HepG2 (cell line): ENCODE measurements around the gene ARVCF. TPM values are rescaled to one million over a fixed set of nuclear protein-coding genes. Genes with fewer than 3 reads are reported as not detected.
A peak's percentile ranks its signal among the peaks of the same experiment; 100 is the strongest.

Source experiments
- AKAP8 ChIP-seq: sonication (generic); formaldehyde crosslinking; IDR thresholded peaks from 2 replicates; pipeline ENCODE4 v1.5.1; 2020; ENCODE audit warnings: mild to moderate bottlenecking, missing genetic modification reagents
- GABPB1 ChIP-seq: IDR thresholded peaks from 2 replicates; pipeline ENCODE4 v1.6.1; 2016; ENCODE audit warnings: mild to moderate bottlenecking, missing genetic modification reagents, moderate library complexity, missing compliant biosample characterization
- NR1H2 ChIP-seq: sonication (generic); formaldehyde crosslinking; IDR thresholded peaks from 2 replicates; pipeline ENCODE4 v1.8.1; 2022; ENCODE audit warnings: low read depth, missing genetic modification reagents, borderline replicate concordance
- PAWR ChIP-seq: sonication (generic); formaldehyde crosslinking; IDR thresholded peaks from 2 replicates; pipeline ENCODE4 v1.4.0; 2020; ENCODE audit warnings: missing genetic modification reagents, mild to moderate bottlenecking, borderline replicate concordance
- RAD21 ChIP-seq: fragments of 450-650 bp; formaldehyde crosslinking; IDR thresholded peaks from 2 replicates; pipeline ENCODE4 v1.5.0; 2020; ENCODE audit warnings: mild to moderate bottlenecking
- RBM39 ChIP-seq: fragments of 200-400 bp; formaldehyde crosslinking; IDR thresholded peaks from one replicate; pipeline ENCODE4 v1.6.1; 2018; ENCODE audit warnings: antibody characterized with exemption, mild to moderate bottlenecking, low read depth, low read length; ENCODE audit not compliant: poor library complexity, severe bottlenecking
- SMARCE1 ChIP-seq: fragments of 450-650 bp; IDR thresholded peaks from 2 replicates; pipeline ENCODE4 v1.6.1; 2017; ENCODE audit warnings: borderline replicate concordance
- SP4 ChIP-seq: sonication (generic); formaldehyde crosslinking; IDR thresholded peaks from 2 replicates; pipeline ENCODE4 v1.8.1; 2023; ENCODE audit warnings: mild to moderate bottlenecking, missing genetic modification reagents
- SP5 ChIP-seq: IDR thresholded peaks from 2 replicates; pipeline ENCODE4 v1.6.1; 2016; ENCODE audit warnings: low read depth, borderline replicate concordance
- YEATS4 ChIP-seq: sonication (generic); formaldehyde crosslinking; IDR thresholded peaks from 2 replicates; pipeline ENCODE4 v1.4.0; 2020; ENCODE audit warnings: missing genetic modification reagents, borderline replicate concordance
- ZBTB7A ChIP-seq: sonication (generic); formaldehyde crosslinking; IDR thresholded peaks from 2 replicates; pipeline ENCODE4 v1.8.0; 2022; ENCODE audit warnings: mild to moderate bottlenecking, missing genetic modification reagents
- ZBTB7B ChIP-seq: sonication (generic); formaldehyde crosslinking; IDR thresholded peaks from 2 replicates; pipeline ENCODE4 v1.4.0; 2020; ENCODE audit warnings: missing genetic modification reagents
- ZNF20 ChIP-seq: sonication (generic); formaldehyde crosslinking; IDR thresholded peaks from 2 replicates; pipeline ENCODE4 v1.4.0; 2020; ENCODE audit warnings: mild to moderate bottlenecking, moderate library complexity, missing genetic modification reagents
- ZNF232 ChIP-seq: sonication (generic); formaldehyde crosslinking; IDR thresholded peaks from 2 replicates; pipeline ENCODE4 v1.4.0; 2020; ENCODE audit warnings: missing genetic modification reagents, borderline replicate concordance
- ZNF598 ChIP-seq: sonication (generic); formaldehyde crosslinking; IDR thresholded peaks from 2 replicates; pipeline ENCODE4 v1.5.1; 2020; ENCODE audit warnings: mild to moderate bottlenecking, missing genetic modification reagents, borderline replicate concordance
- ZNF713 ChIP-seq: sonication (generic); formaldehyde crosslinking; IDR thresholded peaks from 2 replicates; pipeline ENCODE4 v1.4.0; 2020; ENCODE audit warnings: mild to moderate bottlenecking, missing genetic modification reagents
- ZNF772 ChIP-seq: sonication (generic); formaldehyde crosslinking; IDR thresholded peaks from 2 replicates; pipeline ENCODE4 v1.5.0; 2020; ENCODE audit warnings: mild to moderate bottlenecking, missing genetic modification reagents
- polyA plus RNA-seq, 8 experiments: library from polyadenylated mRNA; depleted of rRNA in 3 of 8; stranded (reverse) in 7 of 8; unstranded in 1 of 8; fragments of >200 nt; fragmentation: Illumina TruSeq in 4 of 8; extraction: Trizol in 4 of 8; gene quantifications; 2 replicates each; pipeline versions ENCODE4 v1.2.1 to v1.2.3, GENCODE V29; 2011 to 2016; ENCODE audit warnings: low read depth in 4 of 8, missing spikeins in 1 of 8, mixed read lengths in 1 of 8; ENCODE audit not compliant: insufficient read depth in 1 of 8
- total RNA-seq, 5 experiments: library from RNA; depleted of rRNA; stranded (reverse); fragments of >200 nt; fragmentation: Illumina TruSeq; extraction: Trizol; gene quantifications; 2 replicates each; pipeline ENCODE4 v1.2.3, GENCODE V29; 2016; ENCODE audit warnings: low read depth in 1 of 5
- TF ChIP-seq, protein P1 (sequence below): sonication (generic); formaldehyde crosslinking; conservative IDR thresholded peaks from 2 replicates; pipeline ENCODE4 v1.8.0; 2022; ENCODE audit warnings: mild to moderate bottlenecking, moderate library complexity, missing genetic modification reagents
- TF ChIP-seq, protein P2 (sequence below): IDR thresholded peaks from 2 replicates; pipeline ENCODE4 v1.6.1; 2016; ENCODE audit warnings: control low read depth
- TF ChIP-seq, protein P3 (sequence below): sonication (generic); formaldehyde crosslinking; IDR thresholded peaks from 2 replicates; pipeline ENCODE4 v1.5.0; 2020; ENCODE audit warnings: mild to moderate bottlenecking, missing genetic modification reagents, moderate library complexity
- TF ChIP-seq, protein P4 (sequence below): IDR thresholded peaks from 2 replicates; pipeline ENCODE4 v1.6.1; 2016; ENCODE audit warnings: low read depth
- TF ChIP-seq, protein P5 (sequence below): sonication (generic); formaldehyde crosslinking; IDR thresholded peaks from 2 replicates; pipeline ENCODE4 v1.5.1; 2020; ENCODE audit warnings: missing genetic modification reagents, mild to moderate bottlenecking, borderline replicate concordance

Gene ARVCF
- total and polyA plus RNA-seq, 2 of the 13 experiments (the other 11 are each of a cell fraction or from before 2014, with no cell fraction given): 16.4 to 17.7 TPM

DNA sequence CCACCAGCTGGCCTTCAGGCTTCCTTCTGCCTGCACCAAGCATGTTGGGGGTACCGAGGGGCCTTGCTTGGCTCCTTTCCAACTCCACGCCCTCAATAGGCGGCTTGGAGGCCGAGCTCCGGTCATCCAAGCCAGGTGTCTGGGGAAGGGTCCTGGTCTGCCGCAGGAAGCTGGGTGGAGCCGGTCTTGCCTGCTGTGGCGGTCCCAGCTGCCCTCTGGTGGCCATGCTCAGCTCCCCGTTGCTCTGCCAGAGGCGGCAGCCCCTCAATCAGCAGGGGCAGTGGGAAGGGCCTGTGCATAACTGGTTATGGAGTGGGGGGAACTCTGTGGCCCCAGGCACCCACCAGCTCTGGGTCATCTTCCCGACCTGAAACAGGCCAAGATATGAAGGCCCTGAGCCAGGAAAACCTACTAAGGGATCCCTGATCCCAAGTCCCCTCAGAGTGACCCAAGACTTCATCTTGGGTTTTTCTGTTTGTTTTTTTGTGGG is 3.2 kb downstream of the ARVCF start (continued):
- TF ChIP-seq, protein P1, sequence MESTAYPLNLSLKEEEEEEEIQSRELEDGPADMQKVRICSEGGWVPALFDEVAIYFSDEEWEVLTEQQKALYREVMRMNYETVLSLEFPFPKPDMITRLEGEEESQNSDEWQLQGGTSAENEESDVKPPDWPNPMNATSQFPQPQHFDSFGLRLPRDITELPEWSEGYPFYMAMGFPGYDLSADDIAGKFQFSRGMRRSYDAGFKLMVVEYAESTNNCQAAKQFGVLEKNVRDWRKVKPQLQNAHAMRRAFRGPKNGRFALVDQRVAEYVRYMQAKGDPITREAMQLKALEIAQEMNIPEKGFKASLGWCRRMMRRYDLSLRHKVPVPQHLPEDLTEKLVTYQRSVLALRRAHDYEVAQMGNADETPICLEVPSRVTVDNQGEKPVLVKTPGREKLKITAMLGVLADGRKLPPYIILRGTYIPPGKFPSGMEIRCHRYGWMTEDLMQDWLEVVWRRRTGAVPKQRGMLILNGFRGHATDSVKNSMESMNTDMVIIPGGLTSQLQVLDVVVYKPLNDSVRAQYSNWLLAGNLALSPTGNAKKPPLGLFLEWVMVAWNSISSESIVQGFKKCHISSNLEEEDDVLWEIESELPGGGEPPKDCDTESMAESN (CRISPR knock-in tag): no peak
- TF ChIP-seq SP5: peak; percentile 25; the same call in 1 of the 2 replicates
- TF ChIP-seq ZNF713 (CRISPR knock-in tag): no peak
- no peak for TF ChIP-seq YEATS4 (CRISPR knock-in tag)
- TF ChIP-seq ZNF598 (CRISPR knock-in tag): peak; percentile 20; the same call in 1 of the 2 replicates
- TF ChIP-seq, protein P2, sequence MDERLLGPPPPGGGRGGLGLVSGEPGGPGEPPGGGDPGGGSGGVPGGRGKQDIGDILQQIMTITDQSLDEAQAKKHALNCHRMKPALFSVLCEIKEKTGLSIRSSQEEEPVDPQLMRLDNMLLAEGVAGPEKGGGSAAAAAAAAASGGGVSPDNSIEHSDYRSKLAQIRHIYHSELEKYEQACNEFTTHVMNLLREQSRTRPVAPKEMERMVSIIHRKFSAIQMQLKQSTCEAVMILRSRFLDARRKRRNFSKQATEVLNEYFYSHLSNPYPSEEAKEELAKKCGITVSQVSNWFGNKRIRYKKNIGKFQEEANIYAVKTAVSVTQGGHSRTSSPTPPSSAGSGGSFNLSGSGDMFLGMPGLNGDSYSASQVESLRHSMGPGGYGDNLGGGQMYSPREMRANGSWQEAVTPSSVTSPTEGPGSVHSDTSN (CRISPR knock-in tag): no peak
- TF ChIP-seq AKAP8 (CRISPR knock-in tag): no peak; the same call in 1 of the 2 replicates
- TF ChIP-seq NR1H2 (CRISPR knock-in tag): no peak
- TF ChIP-seq, protein P3, sequence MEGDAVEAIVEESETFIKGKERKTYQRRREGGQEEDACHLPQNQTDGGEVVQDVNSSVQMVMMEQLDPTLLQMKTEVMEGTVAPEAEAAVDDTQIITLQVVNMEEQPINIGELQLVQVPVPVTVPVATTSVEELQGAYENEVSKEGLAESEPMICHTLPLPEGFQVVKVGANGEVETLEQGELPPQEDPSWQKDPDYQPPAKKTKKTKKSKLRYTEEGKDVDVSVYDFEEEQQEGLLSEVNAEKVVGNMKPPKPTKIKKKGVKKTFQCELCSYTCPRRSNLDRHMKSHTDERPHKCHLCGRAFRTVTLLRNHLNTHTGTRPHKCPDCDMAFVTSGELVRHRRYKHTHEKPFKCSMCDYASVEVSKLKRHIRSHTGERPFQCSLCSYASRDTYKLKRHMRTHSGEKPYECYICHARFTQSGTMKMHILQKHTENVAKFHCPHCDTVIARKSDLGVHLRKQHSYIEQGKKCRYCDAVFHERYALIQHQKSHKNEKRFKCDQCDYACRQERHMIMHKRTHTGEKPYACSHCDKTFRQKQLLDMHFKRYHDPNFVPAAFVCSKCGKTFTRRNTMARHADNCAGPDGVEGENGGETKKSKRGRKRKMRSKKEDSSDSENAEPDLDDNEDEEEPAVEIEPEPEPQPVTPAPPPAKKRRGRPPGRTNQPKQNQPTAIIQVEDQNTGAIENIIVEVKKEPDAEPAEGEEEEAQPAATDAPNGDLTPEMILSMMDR (CRISPR knock-in tag): peak; percentile 92
- TF ChIP-seq, protein P4, sequence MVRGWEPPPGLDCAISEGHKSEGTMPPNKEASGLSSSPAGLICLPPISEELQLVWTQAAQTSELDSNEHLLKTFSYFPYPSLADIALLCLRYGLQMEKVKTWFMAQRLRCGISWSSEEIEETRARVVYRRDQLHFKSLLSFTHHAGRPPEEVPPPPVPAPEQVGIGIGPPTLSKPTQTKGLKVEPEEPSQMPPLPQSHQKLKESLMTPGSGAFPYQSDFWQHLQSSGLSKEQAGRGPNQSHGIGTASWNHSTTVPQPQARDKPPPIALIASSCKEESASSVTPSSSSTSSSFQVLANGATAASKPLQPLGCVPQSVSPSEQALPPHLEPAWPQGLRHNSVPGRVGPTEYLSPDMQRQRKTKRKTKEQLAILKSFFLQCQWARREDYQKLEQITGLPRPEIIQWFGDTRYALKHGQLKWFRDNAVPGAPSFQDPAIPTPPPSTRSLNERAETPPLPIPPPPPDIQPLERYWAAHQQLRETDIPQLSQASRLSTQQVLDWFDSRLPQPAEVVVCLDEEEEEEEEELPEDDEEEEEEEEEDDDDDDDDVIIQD (CRISPR knock-in tag): no peak
- TF ChIP-seq ZBTB7A (CRISPR knock-in tag): peak; percentile 90
- TF ChIP-seq RAD21 (CRISPR knock-in tag): peak; percentile 86
- TF ChIP-seq, protein P5, sequence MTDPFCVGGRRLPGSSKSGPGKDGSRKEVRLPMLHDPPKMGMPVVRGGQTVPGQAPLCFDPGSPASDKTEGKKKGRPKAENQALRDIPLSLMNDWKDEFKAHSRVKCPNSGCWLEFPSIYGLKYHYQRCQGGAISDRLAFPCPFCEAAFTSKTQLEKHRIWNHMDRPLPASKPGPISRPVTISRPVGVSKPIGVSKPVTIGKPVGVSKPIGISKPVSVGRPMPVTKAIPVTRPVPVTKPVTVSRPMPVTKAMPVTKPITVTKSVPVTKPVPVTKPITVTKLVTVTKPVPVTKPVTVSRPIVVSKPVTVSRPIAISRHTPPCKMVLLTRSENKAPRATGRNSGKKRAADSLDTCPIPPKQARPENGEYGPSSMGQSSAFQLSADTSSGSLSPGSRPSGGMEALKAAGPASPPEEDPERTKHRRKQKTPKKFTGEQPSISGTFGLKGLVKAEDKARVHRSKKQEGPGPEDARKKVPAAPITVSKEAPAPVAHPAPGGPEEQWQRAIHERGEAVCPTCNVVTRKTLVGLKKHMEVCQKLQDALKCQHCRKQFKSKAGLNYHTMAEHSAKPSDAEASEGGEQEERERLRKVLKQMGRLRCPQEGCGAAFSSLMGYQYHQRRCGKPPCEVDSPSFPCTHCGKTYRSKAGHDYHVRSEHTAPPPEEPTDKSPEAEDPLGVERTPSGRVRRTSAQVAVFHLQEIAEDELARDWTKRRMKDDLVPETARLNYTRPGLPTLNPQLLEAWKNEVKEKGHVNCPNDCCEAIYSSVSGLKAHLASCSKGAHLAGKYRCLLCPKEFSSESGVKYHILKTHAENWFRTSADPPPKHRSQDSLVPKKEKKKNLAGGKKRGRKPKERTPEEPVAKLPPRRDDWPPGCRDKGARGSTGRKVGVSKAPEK (CRISPR knock-in tag): no peak
- TF ChIP-seq ZNF20 (CRISPR knock-in tag): no peak
- peak; percentile 93 for TF ChIP-seq ZBTB7B (CRISPR knock-in tag)
- TF ChIP-seq ZNF772 (CRISPR knock-in tag): peak; percentile 28; the same call in 1 of the 2 replicates
- no peak for TF ChIP-seq SMARCE1
- no peak for TF ChIP-seq PAWR (CRISPR knock-in tag)
- no peak for TF ChIP-seq ZNF232 (CRISPR knock-in tag)
- TF ChIP-seq RBM39: no peak
- peak; percentile 21; the same call in 1 of the 2 replicates for TF ChIP-seq GABPB1 (CRISPR knock-in tag)
- TF ChIP-seq SP4 (CRISPR knock-in tag): peak; percentile 39; the same call in 1 of the 2 replicates
